ENCODE results near the gene DCC.

The DCC gene

DNA sequence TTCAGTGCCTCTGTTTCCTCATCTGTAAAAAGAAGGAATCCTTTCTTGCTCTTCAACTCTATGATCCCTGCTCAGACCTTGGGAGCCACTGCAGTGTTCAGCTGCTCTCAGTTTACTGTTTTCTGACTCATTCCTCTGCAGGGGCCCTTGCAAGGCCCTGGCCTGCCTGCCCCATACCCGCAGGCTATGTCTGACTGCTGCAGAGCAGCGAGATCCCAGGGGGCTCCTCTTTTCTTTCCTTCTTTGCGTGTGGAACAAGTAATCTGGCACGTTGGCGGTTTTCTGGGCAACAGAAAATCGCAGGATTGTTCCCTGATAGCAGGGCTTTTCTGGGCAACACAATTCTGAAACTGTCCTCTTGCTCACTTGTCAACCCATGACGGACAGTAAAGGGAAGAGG is 376.0 kb downstream of the DCC start:
- FAIRE-seq, result no peak

DNA sequence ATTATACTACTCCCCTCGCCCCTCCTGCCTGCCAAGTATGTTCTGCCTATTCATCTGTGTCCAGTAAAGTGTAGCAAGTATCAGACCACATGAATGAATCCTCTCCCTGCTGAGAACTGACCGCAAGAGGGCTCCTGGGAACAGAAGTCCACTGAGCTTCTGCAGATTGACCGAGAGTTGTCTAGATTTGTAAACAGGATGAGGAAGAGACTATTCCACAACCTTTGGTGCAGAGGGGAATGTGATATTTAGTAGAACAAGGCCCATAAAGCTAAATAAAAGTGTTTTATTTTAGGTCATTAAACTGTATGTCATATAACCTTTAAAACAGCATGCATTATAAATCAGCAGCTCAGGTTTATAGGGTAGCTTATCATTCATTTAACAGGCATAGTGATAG is 377.0 kb downstream of the DCC start:
- no peak for FAIRE-seq

DNA sequence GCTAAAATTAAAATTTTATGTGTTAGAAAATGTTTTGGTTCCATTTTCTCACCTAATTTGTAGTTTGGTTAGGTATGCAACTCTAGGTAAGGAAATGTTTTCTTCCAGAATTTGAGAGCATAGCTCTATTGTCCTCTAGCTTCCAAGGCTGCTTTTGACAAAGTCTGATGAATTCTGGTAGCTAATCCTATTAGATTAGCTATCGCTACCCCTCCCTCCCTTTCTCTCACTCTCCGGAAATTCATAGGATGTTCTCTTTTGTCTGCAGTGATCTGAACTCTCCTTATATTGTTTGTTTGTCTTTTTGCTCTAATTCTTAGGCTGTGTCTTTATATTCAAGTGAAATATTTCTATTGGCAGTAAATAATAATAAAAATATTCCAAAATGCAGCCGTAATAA is 382.9 kb downstream of the DCC start:
- no peak for FAIRE-seq

DNA sequence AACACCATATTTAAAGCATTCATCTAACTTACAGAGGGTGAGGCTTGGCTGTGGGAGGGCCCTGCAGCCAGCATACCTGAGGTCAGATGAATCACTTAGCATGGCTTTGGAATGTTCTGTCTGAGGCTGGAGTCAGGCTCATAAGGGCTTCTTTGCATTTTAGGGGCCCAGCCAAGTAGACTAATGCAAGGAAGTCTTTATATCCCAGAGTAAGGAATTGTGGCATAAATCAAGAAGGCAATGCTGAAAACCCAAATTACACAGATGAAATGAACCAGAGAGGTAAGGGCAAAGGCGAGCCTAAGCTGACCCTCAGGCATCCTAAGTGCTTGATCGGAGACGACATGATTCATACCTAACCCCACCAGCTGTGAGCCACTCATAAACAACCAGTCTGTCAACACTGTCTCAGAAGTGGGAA is 383.6 kb downstream of the DCC start:
- no peak for FAIRE-seq

DNA sequence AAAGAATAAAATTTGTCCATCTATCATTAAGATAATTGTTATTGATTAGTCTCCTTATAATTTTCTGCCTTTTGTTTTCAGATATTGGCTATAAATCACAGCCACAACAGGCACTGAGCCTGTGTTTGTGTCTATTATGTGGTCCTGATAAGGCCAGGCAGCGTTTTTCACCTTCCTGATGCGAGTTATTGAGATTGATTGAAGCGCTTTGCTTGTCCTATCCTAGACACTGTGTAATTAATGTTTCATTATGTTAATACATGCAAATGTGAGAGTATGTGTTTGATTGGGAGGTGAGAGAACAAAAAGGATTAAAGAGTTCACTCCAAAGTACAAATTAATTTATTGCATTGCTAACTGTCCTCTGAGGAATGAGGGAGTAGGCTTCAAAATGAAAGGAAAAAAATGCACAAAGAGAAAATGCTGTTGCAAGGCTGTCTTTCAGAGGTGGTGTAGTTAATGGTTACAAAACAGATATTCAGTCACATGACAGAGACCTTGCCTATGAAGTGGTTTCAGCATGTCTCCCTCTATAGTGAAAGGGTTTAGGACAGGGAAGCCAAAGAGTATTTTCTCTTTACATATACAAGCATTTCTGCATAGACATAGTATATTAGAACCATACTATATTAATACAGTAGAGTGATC is 391.1 kb downstream of the DCC start:
- FAIRE-seq, result no peak

DNA sequence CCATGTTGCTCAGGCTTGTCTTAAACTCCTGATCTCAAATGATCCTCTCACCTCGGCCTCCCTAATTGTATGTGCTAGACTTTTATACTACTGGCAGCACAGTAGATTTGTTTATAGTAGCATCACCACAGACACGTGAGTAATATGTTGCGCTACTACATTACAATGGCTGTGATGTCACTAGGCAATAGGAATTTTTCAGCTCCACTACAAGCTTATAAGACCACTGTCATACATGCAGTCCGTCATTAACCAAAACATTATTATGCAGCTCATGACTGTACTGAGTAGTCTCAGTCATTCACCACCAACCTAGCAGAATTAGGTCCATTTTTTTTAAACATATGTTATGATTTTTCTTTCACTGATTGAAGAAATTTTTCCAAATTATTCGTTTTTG is 398.9 kb downstream of the DCC start:
- FAIRE-seq, result no peak

DNA sequence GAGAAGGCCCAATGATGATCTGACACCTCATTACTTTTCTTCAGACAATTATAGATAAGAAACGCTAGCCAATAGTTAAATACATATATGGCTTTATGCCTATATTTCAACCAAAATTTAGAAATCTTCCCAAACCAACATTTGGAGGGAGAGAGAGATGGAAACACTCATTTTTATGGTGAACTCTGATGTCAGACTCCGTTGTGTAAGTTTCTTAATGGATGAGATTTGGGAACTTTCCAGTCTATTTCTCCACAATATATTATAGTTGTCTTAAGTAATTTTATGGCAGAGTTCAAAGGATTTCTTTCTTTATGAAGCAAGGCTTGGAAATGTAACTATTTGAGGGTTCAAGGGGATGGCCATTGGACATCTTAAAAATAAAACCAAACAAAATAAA is 407.0 kb downstream of the DCC start:
- FAIRE-seq, result no peak

DNA sequence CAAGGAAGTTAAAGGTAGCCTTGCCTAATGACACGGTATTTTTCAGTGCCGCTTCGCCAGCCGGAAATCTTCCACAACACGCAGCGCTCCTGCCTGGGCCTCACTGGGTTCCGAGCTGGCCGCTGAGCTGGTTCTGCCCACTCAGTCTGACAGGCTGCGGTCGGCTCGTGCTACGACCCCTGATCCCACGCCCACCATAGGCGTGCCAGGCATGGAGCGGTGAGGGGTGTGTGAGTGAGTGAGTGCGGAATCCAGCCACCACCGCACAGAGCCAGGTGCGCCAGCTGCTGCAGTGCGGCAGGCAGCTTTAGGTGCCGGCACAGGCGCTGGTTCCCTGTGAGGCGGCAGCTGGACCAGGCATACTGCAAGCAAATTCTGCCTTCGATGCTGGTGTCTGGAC is 407.9 kb downstream of the DCC start:
- FAIRE-seq, result no peak

DNA sequence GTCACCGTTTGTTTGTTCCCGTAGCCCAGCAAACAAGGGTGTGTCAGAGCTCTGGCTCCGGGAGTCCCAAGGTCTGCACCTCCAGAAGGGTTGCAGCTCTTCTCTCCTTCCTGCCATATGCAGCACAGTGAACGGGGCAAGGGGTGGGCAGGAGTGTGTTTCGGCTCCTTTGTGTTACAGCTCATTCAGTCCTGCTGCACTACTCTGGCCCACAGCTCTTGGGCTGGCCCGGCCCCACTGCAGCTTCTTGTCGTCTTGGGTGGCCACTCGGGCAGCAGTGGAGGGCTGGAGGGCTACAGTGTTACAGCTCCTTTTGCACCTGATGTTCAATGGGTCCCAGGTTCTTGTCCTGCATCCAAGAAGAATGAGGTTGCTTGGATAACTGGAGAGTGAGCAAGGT is 408.3 kb downstream of the DCC start:
- FAIRE-seq, result no peak

DNA sequence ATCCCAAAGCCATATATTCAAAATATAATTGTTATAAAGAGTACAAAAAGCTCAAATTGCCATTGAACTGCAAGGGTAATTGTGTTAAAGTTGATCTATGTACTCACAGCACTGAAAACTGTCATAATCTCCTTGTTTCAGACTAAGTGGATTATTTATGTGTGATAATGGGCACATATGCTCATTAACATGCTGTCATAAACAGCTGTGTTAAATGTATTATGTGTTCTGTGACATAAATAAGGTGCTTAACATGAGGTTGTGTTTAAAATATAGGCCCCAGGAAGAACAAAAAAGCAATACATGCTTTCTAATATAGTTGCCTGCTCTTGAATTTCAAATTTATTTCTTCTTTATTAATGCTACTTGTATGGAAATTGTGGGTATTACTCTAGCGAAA is 409.5 kb downstream of the DCC start:
- FAIRE-seq, result no peak

DNA sequence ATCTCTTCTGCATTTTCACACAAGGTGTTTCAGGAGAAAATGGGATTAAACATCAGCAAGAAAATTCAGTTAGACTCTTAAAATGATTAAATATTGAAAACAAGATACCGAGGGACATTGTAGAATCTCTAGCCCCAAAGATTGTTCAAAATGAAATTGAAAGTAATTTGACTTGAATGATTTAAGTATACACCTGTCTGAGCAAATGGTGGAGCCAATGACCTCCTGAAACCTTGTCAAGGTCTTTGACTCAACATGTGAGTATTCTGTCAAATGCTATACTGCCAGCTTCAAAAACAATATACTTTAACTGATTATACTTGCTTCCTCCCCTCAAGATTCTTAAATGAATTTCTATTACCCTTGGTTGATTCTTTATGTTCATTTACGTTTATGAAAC is 411.0 kb downstream of the DCC start:
- FAIRE-seq, result no peak

DNA sequence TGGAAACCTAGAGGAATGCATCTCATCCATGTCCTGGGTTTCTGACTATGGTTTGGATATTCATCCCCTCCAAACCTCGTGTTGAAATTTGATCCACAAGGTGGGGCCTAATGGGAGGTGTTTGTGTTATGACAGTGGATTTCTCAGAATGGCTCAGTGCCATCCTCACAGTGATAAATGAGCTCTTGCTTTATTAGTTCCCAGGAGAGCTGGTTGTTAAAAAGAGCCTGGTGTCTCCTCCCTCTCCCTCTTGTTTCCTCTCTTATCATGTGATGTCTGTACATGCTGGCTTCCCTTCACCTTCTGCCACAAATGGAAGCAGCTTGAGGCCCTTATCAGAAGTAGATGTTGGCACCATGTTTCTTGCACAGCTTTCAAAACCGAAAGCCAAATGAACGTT is 424.3 kb downstream of the DCC start:
- FAIRE-seq, result no peak

DNA sequence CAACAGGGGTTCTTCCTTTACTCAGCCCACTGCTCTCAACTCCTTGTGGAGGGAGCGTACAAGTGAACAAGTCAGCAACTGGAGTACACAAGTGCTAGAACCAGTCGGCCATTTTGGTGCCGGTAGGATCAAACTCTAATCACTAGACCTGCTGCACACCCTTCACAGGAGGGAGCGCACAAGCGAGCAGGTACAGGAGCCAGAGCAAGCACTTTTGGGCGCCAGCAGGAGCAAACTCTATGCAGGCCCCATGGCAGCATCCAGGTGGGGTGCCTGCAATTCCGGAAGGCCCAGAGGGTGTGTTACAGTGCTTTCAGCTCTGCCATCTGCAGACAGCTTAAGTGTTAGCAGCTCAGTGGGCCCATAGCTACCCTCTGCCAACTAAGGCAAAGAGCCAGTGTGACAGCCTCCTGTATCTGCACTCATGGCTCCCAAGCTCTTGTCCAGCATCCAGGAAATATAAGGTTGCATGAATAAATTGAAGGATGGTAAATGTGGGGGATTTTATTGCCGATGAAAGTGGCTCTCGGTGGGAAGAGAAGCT is 426.1 kb downstream of the DCC start:
- no peak for FAIRE-seq

DNA sequence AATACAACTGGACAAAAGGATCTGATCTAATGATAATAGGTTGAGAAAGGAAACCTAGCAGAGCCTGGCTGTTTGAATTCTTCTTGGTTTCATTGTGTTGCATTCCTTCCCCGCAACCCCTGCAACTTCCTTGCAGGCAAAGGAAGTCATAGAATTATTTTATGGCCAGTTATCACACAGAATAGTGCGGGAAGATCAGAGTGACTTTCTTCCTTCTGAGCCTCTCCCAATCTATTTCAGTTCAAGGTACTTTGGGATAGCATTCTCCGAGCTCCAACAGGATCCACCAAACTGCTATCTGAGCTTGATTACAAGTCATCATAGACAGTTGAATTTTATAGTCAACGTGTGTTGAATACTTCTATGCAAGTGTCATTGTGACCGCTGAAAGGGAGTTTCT is 441.1 kb downstream of the DCC start:
- FAIRE-seq, result no peak

DNA sequence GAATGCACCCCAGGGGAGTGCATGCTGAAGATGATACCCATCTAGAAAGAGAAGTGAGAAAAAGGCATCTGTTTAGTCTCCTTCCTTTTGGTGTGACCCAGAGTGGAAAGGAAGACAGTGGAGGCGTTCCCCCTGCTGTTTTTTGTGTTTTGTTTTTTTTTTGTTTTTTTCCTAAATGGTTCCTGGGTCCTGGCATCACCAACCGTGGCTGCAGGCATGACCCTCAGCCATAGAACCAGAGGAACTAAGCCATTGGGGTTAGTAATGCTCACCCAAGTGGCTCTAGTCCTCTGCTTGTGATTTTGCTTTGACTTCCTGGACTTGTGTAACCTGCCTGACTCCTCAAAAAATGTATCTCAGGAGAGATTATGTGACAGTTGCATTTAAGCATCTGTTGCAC is 451.3 kb downstream of the DCC start:
- no peak for FAIRE-seq

DNA sequence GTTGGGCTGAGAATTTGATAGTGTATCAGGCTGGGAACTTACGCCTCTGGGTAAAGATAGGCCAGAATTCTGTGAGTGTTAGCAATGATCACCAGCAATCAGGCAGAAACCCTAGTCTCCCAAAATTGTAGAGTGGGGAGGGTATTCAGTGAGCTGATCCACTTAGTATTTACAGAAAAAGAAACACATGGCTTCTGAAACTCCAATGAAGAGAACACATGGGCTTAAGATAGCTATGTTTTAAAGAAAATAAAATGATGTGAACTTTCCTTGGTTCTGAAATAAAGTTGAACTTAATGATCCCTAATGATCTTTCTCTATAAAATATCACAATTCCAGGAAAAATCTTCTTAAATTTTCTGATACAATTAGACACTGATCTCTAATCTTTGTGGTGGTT is 472.8 kb downstream of the DCC start:
- no peak for FAIRE-seq

DNA sequence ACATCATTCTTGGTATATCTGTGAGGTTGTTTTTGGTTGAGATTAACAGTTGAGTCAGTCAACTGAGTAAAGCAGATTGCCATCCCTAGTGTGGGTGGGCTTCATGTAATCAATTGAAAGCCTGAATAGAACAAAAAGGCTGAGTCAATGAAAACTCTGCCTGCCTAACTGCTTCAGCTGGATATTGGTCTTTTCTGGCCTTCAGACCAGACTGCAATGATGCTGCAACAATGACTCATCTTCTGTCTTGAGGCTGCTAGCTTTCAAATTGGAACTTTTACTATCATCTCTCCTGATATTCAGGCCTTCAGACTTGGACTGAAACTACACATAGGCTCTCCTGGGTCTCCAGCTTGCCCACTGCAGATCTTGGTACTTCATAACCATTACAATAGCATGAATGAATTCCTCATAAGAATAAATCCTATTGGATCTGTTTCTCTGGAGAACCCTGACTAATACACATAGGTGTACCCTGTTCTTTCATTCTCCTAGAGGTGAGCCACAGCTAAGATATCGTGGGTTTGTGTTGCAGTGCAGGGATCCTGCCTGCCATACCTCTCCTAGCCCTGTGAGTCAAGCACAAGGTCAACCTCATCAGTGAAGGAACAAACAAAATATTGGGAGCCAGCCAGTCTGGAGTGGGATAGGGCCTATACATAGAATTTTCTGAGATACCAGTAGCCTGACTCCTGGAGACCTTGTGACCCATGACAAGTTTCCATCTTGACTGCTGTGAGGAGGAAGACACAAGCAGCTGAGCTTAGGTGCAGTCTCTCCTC is 473.8 kb downstream of the DCC start:
- FAIRE-seq, result no peak

DNA sequence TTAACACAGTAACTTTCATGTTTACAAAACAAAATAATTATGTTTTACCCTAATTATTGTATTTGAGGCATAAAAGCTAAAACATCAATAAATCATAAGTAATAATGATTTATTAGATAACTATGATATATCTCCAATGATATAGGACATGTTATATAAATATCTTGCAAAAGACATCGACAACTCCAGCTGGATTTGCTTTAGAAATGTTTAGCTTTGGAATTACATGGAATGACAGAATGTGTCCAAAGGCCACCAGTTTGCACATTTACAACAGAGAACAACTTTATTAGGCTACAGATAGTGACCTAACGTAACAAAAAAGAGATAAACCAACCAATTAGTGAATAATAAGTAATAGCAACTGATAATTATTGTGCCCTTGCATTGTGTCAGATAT is 475.7 kb downstream of the DCC start:
- FAIRE-seq, result no peak

DNA sequence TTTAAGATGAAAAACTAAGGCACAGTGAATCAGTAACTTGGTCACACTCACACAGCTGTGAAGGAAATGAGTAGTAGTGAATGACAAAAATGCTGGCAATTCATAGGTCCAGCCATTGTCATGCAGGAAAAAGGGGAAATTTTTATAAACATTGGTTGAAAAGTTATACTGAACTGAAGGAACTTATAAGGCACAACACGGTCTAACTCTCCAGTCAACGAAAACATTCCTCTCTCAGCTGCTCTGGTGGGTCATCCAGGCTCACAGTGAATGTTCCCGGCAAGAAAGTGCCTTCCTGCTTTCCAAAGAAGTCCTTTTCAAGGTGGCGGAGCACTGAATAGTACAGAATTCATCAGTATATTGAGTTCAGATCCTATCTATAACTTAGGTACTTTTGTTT is 476.1 kb downstream of the DCC start:
- no peak for FAIRE-seq

DNA sequence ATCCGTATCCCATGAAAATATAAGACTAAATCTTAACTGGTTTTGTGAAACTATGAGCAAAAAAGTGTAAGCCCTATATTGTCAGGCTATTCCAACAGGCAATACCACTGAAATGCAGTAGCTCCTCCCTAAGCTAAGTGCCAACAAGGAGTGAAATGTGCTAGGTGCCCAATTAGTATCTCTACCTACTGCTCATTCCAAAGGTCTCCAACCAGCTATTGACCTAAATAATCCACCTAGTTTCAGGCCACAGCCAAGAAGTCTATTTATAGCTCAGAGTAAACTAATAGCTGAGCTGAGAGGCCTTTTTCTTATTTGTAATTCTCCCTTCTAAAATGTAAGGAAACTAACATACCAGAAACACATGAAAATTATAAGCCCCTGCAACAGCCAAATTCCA is 482.2 kb downstream of the DCC start:
- FAIRE-seq, result no peak

DNA sequence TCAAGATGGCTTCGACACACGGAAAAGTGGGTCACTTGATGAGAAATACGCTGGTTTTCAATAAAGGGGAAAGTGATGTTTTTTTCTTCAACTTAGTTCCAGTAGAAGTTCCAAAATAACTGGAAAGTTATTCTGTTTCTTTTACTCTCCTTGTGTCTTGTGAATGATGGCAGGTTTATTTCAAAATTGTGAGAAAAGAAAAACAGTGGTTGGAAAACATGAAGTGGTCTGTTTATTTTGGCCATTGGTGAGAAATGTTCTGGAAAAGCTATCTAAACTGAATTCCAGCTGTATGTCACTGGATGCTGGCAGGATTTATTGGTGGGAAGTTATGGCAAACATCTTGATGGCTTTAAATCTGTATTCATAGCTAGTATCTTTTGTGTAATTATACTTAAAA is 484.1 kb downstream of the DCC start:
- FAIRE-seq, result no peak

DNA sequence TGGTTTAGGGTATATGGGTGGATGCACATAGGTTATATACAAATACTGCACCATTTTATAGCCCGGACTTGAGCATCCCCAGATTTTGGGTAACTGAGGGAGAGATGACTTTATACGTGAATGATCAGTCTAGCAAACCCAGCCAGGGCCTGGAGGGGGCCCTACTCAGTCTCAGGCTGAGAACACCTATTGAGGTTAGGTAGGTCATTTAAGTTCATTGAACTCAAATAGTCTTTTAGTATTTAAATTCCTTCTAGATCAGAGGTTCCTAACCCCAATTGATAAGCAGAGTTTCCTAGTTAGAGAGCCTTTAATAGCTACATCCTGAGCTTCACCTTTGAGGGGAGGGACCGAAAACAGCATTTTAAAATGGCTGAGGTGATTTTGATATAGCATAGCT is 487.0 kb downstream of the DCC start:
- FAIRE-seq, result no peak

DNA sequence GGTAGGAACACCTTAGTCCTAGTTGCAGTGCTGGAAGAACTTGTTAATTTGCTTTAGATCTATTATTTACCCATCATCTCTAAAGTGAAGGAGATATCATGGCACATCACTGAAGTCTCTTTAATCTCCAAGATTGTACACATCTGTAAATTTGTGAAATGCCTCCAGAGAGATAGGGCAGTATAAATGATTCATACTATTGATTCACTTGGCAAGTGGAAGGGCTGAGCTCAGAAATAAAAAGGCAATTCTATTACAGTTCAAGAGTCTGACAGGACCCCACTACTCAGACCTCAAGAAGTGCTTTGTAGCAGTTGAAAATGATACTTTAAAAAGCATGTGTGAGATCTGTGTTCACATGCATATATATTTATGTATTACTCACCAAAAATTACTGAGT is 489.3 kb downstream of the DCC start:
- no peak for FAIRE-seq

DNA sequence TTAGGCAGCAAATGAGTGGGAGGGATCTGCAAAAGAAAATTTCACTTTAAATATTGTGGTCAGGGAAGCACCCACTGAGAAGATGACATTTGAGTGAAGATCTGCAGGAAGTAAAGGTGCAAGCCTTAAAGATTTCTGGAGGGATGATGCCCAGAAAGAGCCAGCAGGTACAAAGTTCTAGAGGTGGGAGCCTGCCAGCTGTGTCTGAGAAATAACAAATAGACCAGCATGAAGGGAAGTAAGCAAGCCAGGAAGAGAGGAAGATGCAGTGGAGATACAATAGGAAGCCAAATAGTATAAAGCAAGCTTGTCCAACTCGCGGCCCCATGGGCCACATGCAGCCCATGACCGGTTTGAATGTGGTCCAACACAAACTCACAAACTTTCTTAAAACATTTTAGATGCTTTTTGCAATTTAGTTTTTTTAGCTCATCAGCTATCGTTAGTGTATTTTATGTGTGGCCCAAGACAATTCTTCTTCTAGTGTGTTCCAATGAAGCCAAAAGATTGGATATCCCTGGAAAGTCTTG is 489.9 kb downstream of the DCC start:
- no peak for FAIRE-seq

DNA sequence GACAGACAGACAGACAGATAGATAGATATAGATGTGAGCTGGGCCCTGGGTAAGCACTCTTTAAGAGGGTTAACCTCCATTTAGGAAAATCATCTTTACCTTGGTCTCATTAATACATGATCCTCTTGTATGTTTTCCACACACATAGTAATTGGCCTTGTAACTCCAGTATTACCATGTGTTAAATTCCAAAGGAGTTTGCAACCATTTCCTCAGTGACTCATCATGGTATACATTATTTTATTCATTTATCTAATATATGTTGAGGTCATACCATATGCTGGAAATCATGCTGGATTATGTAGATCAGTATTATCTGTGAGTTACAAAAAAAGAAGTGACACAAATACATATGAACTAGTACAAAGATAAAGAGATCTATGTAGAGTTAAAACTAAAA is 504.3 kb downstream of the DCC start:
- FAIRE-seq, result no peak

All from TTC549 (cell line).